ENCODE measurements around the gene GATAD2A.
"Not testable (repeated sequence)": the region's sequence is repeated elsewhere in the genome, so short reads cannot be mapped to it uniquely, and the experiment has no call there.

Gene GATAD2A

GRCh38 chr19:19468424-19469050 is 63.1 kb downstream of the GATAD2A start:
- no peak for FAIRE-seq

DNA sequence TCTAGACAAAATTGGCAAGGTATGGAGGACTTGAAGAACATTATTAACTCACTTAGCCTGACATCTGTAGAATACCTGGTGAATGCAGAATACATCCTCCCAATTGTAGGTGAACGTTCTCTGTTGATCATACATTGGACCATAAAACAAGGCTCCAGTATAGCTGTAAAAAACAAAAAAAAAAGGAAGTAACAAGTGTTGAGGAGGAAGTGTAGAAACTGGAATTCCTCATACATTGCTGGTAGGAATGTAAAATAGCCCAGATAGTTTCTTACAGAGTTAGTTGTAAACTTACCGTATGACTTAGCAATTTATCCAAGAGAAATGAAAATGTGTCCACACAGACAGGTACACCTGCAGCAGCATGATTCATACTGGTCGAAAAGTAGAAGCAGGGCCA is 65.1 kb downstream of the GATAD2A start:
- FAIRE-seq = no peak

DNA sequence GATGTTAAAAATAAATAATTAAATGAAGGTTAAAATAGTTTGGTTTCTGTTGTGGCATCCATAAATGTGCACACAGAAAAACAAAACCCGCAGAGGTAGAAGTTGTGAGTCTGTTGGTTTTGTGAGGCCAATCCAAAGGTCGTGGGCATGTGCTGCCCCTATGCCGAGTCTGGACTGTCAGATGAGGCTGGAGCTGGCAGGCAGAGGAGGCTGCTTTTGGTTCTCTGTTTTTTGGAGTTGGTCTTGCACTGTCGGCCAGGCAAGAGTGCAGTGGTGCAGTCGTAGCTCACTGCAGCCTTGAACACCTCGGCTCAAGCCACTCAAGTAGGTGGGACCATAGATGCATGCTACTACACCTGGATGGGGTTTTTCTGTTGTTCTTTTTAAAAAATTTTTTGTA is 66.2 kb downstream of the GATAD2A start:
- no peak for FAIRE-seq

DNA sequence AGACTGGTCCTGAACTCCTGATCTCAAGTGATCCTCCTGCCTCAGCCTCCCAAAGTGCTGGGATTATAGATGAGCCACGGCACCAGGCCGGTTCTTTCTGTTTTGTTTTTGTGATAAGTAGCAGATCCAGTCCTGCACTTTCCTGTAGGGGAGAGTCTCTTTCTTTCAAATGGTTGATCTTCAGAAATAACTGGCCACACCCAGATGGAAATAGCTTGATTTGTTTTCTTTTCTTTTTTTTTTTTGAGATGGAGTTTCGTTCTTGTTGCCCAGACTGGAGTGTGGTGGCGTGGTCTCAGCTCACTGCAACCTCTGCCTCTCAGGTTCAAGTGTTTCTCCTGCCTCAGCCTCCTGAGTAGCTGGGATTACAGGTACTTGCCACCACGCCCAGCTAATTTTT is 66.6 kb downstream of the GATAD2A start:
- not testable (repeated sequence) for FAIRE-seq

DNA sequence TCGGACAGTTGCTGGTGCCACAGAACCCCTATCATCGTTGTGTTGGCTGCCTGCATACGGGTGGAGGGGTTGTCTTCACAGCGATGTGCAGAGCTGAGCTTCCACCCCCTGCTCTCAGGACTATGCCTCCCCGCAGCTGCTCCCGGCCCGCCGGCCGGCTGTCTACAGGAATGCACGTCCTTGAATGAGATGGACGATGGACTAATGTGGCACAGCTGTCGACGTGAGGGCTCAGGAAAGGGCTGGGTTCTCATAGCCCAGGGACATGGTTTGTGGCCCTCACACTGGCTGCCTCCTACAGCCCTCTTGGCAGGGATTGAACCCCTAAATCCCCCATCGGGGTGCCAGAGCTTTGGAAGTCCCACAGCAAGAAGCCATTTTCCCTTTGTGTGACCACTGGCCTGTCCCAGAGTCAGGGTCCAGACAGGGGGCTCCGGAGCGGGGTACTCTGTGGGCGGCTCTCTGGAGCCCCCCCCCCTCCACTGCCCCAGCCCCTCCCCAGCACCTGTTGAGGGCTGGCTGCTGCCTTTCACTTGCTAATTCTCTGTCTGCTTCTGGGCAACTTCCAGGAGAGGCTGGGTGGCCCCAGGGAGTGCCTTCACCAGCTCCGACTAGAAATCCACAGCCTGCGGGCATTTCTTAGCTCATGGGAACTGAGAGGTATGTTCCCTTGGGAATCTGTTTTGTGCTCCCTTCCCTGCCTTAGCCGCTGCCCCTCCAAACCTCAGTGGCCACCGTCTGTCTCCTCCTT is 69.7 kb downstream of the GATAD2A start:
- FAIRE-seq = no peak

GRCh38 chr19:19475849-19476828 is 70.7 kb downstream of the GATAD2A start:
- FAIRE-seq = no peak

- FAIRE-seq = no peak
Observed at GRCh38 chr19:19477705-19478383, 72.4 kb downstream of the GATAD2A start.

GRCh38 chr19:19480688-19481087 is 75.2 kb downstream of the GATAD2A start:
- no peak for FAIRE-seq

DNA sequence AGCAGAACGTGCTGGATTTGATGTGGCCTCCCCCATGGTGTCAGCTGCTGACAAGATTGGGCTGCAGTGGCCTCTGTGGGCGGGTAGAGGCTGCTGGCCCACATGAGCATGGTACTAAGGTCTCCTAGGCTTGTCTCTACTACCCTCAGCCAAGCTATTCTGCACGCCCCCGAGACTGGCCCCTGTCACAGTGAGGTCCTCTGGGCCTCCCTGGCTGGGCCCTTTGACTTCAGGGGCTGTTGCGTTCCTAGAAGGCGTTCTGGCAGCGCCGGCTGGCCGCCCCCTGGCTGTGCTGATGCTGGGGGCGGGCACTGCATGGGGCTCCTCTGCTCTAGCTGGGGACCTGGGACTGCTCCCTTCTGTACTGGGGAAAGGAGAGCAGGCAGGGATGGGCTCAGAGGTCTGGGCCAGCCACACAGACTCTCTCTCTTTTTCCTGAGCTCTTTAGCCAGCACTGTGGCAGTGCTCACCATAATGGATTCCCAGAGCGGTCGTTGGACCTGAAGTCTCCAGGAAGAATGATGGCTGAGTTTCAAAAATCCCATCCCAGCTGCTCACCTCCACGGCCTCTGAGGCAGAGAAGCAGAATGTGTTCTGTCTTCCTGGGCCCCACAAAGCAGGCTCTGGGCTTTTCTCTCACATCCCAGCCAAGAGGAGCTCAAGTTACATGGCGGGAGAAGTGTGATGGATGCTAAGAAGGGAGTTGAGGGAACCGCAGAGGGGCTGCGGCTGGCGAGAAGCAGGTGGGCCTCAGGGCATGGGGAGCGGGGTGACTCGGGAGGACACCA is 77.5 kb downstream of the GATAD2A start:
- FAIRE-seq = no peak

DNA sequence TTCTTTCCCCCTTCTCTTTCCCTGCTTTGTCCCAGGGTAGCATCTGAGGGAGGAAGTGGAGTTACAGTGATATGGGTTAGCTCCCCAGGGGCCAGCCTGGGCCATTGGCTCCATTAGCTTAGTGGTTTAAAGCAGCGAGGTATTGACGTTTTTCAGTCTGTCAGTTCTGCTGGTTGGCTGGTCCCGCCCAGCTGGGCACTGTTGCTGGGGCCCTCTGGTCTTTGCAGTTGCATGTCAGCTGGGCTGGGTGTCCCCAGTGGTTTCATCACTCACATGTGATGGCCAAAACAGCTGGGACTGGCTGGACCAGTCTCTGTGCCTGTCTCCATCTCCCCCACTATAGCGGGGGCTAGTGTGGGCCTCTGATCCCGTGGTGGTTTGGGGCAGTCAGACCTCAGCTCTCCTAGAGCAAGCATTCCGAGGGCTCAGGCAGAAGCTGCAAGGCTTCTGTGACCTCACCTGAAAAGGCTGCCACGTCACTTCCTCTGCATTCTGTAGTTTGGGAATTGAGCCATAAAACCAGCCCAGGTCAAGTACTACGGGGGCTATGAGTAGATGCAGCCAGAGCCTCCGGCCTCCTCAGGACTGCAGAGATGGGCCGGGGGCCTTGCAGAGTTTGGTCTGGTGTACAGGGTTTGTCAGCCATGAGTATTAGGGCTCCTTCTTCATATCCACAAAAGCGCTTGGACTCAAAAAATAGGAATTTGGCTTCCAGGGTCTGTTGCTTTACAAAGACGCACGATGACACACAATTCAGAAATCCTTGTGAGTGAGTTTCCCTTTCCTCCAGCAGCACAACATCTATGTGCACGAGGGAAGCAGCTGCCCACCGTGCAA is 79.9 kb downstream of the GATAD2A start:
- no peak for FAIRE-seq

DNA sequence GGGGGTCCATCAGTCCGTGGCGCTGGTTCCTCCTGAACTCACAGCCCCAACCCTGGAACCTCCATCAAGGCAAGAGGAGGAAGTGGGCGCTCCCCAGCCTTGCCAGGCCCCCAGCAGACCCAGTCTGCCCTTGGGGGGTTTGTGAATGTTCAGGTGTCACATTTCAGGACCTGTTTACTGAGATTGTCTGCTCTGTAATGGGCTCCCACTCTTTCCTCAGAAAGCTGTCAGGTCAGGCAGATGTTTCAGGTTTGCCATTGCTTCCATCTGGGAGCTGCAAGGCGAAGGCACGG is 80.5 kb downstream of the GATAD2A start:
- no peak for FAIRE-seq

- FAIRE-seq = no peak
Observed at GRCh38 chr19:19486343-19487076, 81.0 kb downstream of the GATAD2A start.

DNA sequence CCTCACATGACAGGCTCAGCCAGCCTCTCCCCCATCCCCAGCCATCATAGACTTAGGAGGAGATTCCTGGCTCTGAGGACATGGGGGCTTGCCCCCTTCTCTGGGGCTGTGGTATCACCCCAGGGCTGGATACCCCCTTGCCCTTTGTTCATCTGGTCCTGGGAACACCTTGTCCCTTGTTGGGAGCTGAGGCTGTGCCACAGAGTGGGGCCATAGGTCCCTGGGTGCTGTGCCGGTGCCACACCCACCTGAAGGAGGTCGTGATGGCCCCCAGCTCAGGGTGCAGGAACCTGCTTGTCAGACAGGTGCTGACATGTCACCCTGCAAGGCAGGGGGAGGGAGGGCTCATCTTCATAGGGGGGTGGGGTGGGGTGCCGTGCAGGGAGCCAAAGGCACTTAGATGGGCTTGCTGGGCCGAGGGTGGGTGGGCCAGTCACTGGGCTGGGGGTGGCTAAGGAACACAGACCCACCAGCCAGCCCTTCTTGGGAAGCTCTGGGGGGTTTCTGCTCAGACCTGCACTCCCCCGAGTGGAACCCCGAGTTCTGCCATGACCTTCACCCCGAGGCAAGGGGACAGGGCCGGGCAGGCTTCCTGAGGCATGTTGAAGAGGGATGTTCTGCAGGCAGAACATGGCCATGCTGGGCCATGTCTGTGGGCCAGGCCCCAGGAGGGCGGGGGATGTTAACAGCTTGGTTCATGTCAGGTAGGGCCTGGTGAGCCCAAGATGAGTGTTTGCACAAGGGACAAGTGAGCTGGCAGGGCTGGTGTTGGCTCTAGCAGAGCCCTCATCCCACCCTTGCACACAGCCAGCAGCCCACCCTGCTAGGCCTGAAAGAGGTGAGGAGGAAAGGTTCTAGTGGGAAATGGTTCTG is 81.8 kb downstream of the GATAD2A start:
- no peak for FAIRE-seq

- FAIRE-seq = no peak
Observed at GRCh38 chr19:19487950-19488874, 82.7 kb downstream of the GATAD2A start.

- peak; percentile 53 for FAIRE-seq
Observed at GRCh38 chr19:19488875-19489690, 83.6 kb downstream of the GATAD2A start.

DNA sequence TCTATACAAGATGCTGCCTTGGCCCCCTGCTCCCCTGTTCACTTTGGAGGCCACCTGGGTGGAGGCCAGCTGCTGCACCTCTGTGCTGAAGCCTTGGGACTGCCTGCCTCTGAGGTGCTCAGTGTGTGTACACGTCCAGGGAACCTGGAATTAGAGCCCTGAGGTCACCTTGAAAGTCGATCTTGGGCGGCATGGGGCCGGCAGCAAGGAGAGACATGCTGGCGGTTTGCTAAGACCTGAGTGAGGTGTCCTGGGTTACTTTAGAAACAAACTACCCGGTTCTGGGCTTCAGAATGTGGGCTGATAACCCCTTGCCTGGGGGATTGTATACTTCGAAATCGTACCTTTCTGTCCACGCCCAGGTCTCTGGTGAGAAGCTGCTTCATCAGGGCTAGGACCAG is 84.3 kb downstream of the GATAD2A start:
- FAIRE-seq = no peak

DNA sequence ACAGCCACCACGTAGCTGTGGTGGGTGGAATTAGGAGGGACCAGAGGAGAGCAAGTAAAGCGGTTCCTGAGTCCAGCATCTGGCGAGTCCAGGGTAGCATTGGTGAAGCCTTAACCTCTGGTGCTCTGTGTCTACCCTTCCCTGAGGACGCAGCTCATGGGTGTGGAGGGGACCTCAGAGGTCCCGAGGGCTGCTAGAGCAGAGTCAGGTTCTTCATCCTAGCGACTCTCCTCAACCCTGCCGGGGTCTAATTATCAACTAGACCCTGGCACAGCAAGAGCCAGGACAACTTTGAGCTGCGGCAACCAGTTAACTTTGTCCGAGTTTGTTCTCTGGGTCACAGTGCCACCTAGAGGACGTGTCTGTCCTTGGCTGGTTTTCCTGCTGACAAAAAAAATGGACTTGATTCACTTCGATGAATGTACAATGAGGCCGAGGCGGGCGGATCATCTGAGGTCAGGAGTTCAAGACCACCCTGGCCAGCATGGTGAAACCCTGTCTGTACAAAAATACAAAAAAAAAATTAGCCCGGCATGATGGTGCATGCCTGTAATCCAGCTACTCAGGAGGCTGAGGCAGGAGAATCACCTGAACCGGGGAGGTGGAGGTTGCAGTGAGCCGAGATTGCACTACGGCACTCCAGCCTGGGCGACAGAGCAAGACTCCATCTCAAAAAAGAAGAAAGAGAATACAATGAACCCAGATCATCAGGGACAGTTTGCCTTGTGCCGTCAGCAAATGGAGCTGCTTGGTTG is 84.9 kb downstream of the GATAD2A start:
- no peak for FAIRE-seq

Measured in colon (tissue), 2 donors.